ENCODE measurements around the gene ZFAND4.

- no peak for TF ChIP-seq POLR2A (IDR thresholded peaks at IDR 0.05; ENCODE audit: low read length)
- no peak for TF ChIP-seq GATA1 (IDR thresholded peaks at IDR 0.05; ENCODE audit: low read depth, low read length)
Measured at GRCh38 chr10:45657033-45657926, 15.3 kb downstream of the ZFAND4 start.

All from erythroblast (primary cell).